OCI-LY3 (cell line): Measurements from ENCODE around the gene CAPNS1.
A peak's percentile ranks its signal among the peaks of the same experiment; 100 is the strongest.

Experiments
- H2AFZ ChIP-seq: fragments of 200-600, 300-600 bp; shearing (Covaris generic); 2 replicates; pipeline ENCODE4 v1.6.0; 2014; ENCODE audit warnings: antibody characterized with exemption, low read depth, low read length
- H3K27ac ChIP-seq: fragments of 200-600, 300-600 bp; sonication (generic); 2 replicates; pipeline ENCODE4 v1.5.1; 2014; ENCODE audit warnings: mild to moderate bottlenecking, low read length, moderate library complexity, mixed read lengths
- H3K27me3 ChIP-seq: fragments of 200-600, 300-600 bp; sonication (generic); 2 replicates; pipeline ENCODE4 v1.6.1; 2014; ENCODE audit warnings: low read depth, low read length, mixed read lengths
- H3K36me3 ChIP-seq: fragments of 200-600, 300-600 bp; sonication (generic); replicated peaks from 2 replicates; pipeline ENCODE3; 2014; ENCODE audit warnings: low read depth, low read length, mixed read lengths
- H3K4me1 ChIP-seq: fragments of 300-600, 200-600 bp; sonication (generic); 2 replicates; pipeline ENCODE4 v1.6.1; 2014; ENCODE audit warnings: low read length, mixed read lengths
- H3K4me2 ChIP-seq: fragments of 200-600, 300-600 bp; sonication (generic); 2 replicates; pipeline ENCODE4 v1.6.1; 2014; ENCODE audit warnings: low read length, mixed read lengths
- H3K4me3 ChIP-seq: fragments of 300-600, 200-600 bp; sonication (generic); 2 replicates; pipeline ENCODE4 v1.5.1; 2014; ENCODE audit warnings: antibody characterized with exemption, mild to moderate bottlenecking, low read length, moderate library complexity
- H3K79me2 ChIP-seq: fragments of 300-600, 200-600 bp; shearing (Covaris generic); 2 replicates; pipeline ENCODE4 v1.6.1; 2014; ENCODE audit warnings: mild to moderate bottlenecking, low read length, mixed read lengths
- H3K9ac ChIP-seq: fragments of 300-600, 200-600 bp; shearing (Covaris generic); 2 replicates; pipeline ENCODE4 v1.6.0; 2014; ENCODE audit warnings: mild to moderate bottlenecking, low read length, moderate library complexity
- H3K9me3 ChIP-seq: fragments of 200-600, 300-600 bp; shearing (Covaris generic); 2 replicates; pipeline ENCODE4 v1.6.1; 2014; ENCODE audit warnings: low read length, mixed read lengths; ENCODE audit not compliant: insufficient read depth
- H4K20me1 ChIP-seq: fragments of 200-600, 300-600 bp; sonication (generic); 2 replicates; pipeline ENCODE4 v1.6.1; 2016; ENCODE audit warnings: low read length, mixed read lengths; ENCODE audit not compliant: insufficient read depth
- CTCF ChIP-seq: fragments of 200-600, 300-600 bp; sonication (generic); IDR thresholded peaks from 2 replicates; pipeline ENCODE4 v1.5.1; 2014; ENCODE audit warnings: antibody characterized with exemption, low read length, low read depth
- EZH2phosphoT487 ChIP-seq: fragments of 200-600 bp; shearing (Covaris generic); IDR thresholded peaks from 2 replicates; pipeline ENCODE4 v1.6.1; 2018; ENCODE audit warnings: antibody characterized with exemption, mixed run types, low read depth

The CAPNS1 gene

GRCh38 chr19:36140304-36141038 is 605 bp downstream of the CAPNS1 start:
- Histone ChIP-seq H3K9me3 (no peaks in the 10 kb centered on the region), H3K4me3 (peak overlapping the region; percentile 94), H3K27me3 (no peaks in the 10 kb centered on the region), H3K4me2 (peak overlapping the region; percentile 73), H4K20me1 (peaks cover 10% of the 10 kb centered on the region), H3K9ac (peak overlapping the region; percentile 98), H3K79me2 (peaks cover 19% of the 10 kb centered on the region), H3K4me1 (peaks cover 22% of the 10 kb centered on the region), H3K36me3 (peaks cover 24% of the 10 kb centered on the region), H2AFZ (peak overlapping the region; percentile 7; the same call in 1 of the 2 replicates), H3K27ac (peak overlapping the region; percentile 88)
- TF ChIP-seq EZH2phosphoT487: no peak

GRCh38 chr19:36141039-36141927 is 1.4 kb downstream of the CAPNS1 start:
- peaks cover 10% of the 10 kb centered on the region for H4K20me1 ChIP-seq
- H3K36me3 ChIP-seq: peaks cover 33% of the 10 kb centered on the region
- no peak for TF ChIP-seq CTCF
- TF ChIP-seq EZH2phosphoT487: no peak
- no peaks in the 10 kb centered on the region for H3K9me3 ChIP-seq
- H3K27ac ChIP-seq: peak overlapping the region; percentile 88
- peaks cover 16% of the 10 kb centered on the region for H3K4me1 ChIP-seq
- no peaks in the 10 kb centered on the region for H3K27me3 ChIP-seq
- no peak overlapping the region for H2AFZ ChIP-seq
- peaks cover 19% of the 10 kb centered on the region for H3K79me2 ChIP-seq
- H3K4me3 ChIP-seq: peak overlapping the region; percentile 94
- peak overlapping the region; percentile 98 for H3K9ac ChIP-seq
- H3K4me2 ChIP-seq: peak overlapping the region; percentile 73

GRCh38 chr19:36142046-36142445 is 2.2 kb downstream of the CAPNS1 start:
- Histone ChIP-seq H2AFZ (no peak overlapping the region), H3K9me3 (no peaks in the 10 kb centered on the region), H3K4me3 (no peak overlapping the region), H4K20me1 (peaks cover 10% of the 10 kb centered on the region), H3K9ac (no peak overlapping the region), H3K36me3 (peaks cover 40% of the 10 kb centered on the region), H3K4me1 (peaks cover 10% of the 10 kb centered on the region), H3K27me3 (no peaks in the 10 kb centered on the region), H3K79me2 (peaks cover 19% of the 10 kb centered on the region), H3K4me2 (no peak overlapping the region), H3K27ac (no peak overlapping the region)
- TF ChIP-seq EZH2phosphoT487 (no peak), CTCF (no peak)

- H3K36me3 ChIP-seq: peaks cover 42% of the 10 kb centered on the region
- TF ChIP-seq CTCF (no peak), EZH2phosphoT487 (no peak)
Measured at GRCh38 chr19:36142496-36142895, 2.6 kb downstream of the CAPNS1 start.

More at GRCh38 chr19:36142496-36142895, 2.6 kb downstream of the CAPNS1 start:
- Histone ChIP-seq H3K27me3 (no peaks in the 10 kb centered on the region), H4K20me1 (peaks cover 10% of the 10 kb centered on the region), H3K9ac (no peak overlapping the region), H3K4me3 (no peak overlapping the region), H2AFZ (no peak overlapping the region), H3K79me2 (peaks cover 19% of the 10 kb centered on the region), H3K4me2 (no peak overlapping the region), H3K4me1 (peaks cover 6% of the 10 kb centered on the region), H3K27ac (no peak overlapping the region), H3K9me3 (no peaks in the 10 kb centered on the region)
